WTC11 (cell line): ENCODE results near the gene TNFAIP2. TPM values are rescaled to one million over a fixed set of nuclear protein-coding genes. Genes with fewer than 3 reads are reported as not detected.

ENCODE experiments used
- ATAC-seq: fragments of 200-7000 bp; cut with Tn5 transposase; 2 replicates; pipeline ENCODE4 v1.10.0; 2021; ENCODE audit warnings: mild to moderate bottlenecking, moderate library complexity
- CTCF ChIA-PET: fragments of 300-600 bp; sonication (Branson Sonifier 250); formaldehyde crosslinking; loops from one replicate; lab custom pipeline; 2021; ENCODE audit warnings: antibody characterized with exemption; lab: Charles Lee
- POLR2A ChIA-PET: fragments of 350-600 bp; sonication (Branson Sonifier 250); formaldehyde crosslinking; loops from one replicate; lab custom pipeline; 2021; ENCODE audit warnings: antibody characterized with exemption; lab: Charles Lee
- DNase-seq: peaks from one replicate; pipeline ENCODE4 v3.0.0; 2021; ENCODE audit warnings: low spot score
- H3K27ac Mint-ChIP-seq: 2 replicates; pipeline ENCODE4 v1.8.0; 2021; ENCODE audit warnings: mixed read lengths
- H3K27me3 Mint-ChIP-seq: 2 replicates; pipeline ENCODE4 v1.8.0; 2021; ENCODE audit warnings: low read depth, mild to moderate bottlenecking, moderate library complexity, mixed read lengths
- H3K36me3 Mint-ChIP-seq: 2 replicates; pipeline ENCODE4 v1.8.0; 2021; ENCODE audit warnings: mixed read lengths
- H3K4me1 Mint-ChIP-seq: 2 replicates; pipeline ENCODE4 v1.8.0; 2022; ENCODE audit warnings: mixed read lengths
- H3K4me3 Mint-ChIP-seq: 2 replicates; pipeline ENCODE4 v1.8.0; 2021; ENCODE audit warnings: mild to moderate bottlenecking, moderate library complexity, mixed read lengths
- H3K9me3 Mint-ChIP-seq: 2 replicates; pipeline ENCODE4 v1.8.0; 2021; ENCODE audit warnings: mixed read lengths
- ATF1 ChIP-seq: sonication (generic); formaldehyde crosslinking; IDR thresholded peaks from 2 replicates; pipeline ENCODE4 v1.8.1; 2023; ENCODE audit warnings: mild to moderate bottlenecking, moderate library complexity, missing genetic modification reagents
- CBFB ChIP-seq: sonication (generic); formaldehyde crosslinking; IDR thresholded peaks from 2 replicates; pipeline ENCODE4 v1.8.1; 2022; ENCODE audit warnings: mild to moderate bottlenecking, low read depth, missing genetic modification reagents
- CDX4 ChIP-seq: fragments of 250-450 bp; sonication (Bioruptor Pico); IDR thresholded peaks from 2 replicates; pipeline ENCODE4 v1.9.0; 2021; ENCODE audit warnings: moderate library complexity, mild to moderate bottlenecking, inconsistent platforms, borderline replicate concordance
- CTCF ChIP-seq: fragments of 200-600 bp; IDR thresholded peaks from 2 replicates; pipeline ENCODE4 v1.8.0; 2022; ENCODE audit warnings: antibody characterized with exemption
- E2F1 ChIP-seq: sonication (generic); formaldehyde crosslinking; IDR thresholded peaks from 2 replicates; pipeline ENCODE4 v1.8.0; 2022; ENCODE audit warnings: mild to moderate bottlenecking, missing genetic modification reagents
- GABPB1 ChIP-seq: sonication (generic); formaldehyde crosslinking; IDR thresholded peaks from 2 replicates; pipeline ENCODE4 v1.8.1; 2023; ENCODE audit warnings: mild to moderate bottlenecking, missing genetic modification reagents
- IRF1 ChIP-seq: sonication (generic); formaldehyde crosslinking; IDR thresholded peaks from 2 replicates; pipeline ENCODE4 v1.8.0; 2023; ENCODE audit warnings: missing genetic modification reagents
- MLX ChIP-seq: sonication (generic); formaldehyde crosslinking; IDR thresholded peaks from 2 replicates; pipeline ENCODE4 v1.8.1; 2023; ENCODE audit warnings: mild to moderate bottlenecking, missing genetic modification reagents, moderate library complexity
- NFYB ChIP-seq: sonication (generic); formaldehyde crosslinking; conservative IDR thresholded peaks from 2 replicates; pipeline ENCODE4 v1.8.0; 2022; ENCODE audit warnings: low read depth, missing genetic modification reagents
- PRDM15 ChIP-seq: sonication (generic); formaldehyde crosslinking; IDR thresholded peaks from 2 replicates; pipeline ENCODE4 v1.8.0; 2022; ENCODE audit warnings: missing genetic modification reagents
- PRRX2 ChIP-seq: fragments of 250-450 bp; sonication (Bioruptor Pico); IDR thresholded peaks from 2 replicates; pipeline ENCODE4 v1.8.0; 2021; ENCODE audit warnings: mild to moderate bottlenecking
- SOX15 ChIP-seq: fragments of 250-450 bp; sonication (Bioruptor Pico); IDR thresholded peaks from 2 replicates; pipeline ENCODE4 v1.9.0; 2021; ENCODE audit warnings: mild to moderate bottlenecking
- TCF7 ChIP-seq: sonication (generic); formaldehyde crosslinking; IDR thresholded peaks from 2 replicates; pipeline ENCODE4 v1.8.0; 2022; ENCODE audit warnings: mild to moderate bottlenecking, low read depth, missing genetic modification reagents, moderate library complexity
- ZNF232 ChIP-seq: sonication (generic); formaldehyde crosslinking; IDR thresholded peaks from 2 replicates; pipeline ENCODE4 v1.8.0; 2022; ENCODE audit warnings: mild to moderate bottlenecking, missing genetic modification reagents
- ZNF396 ChIP-seq: fragments of 250-450 bp; sonication (Bioruptor Pico); IDR thresholded peaks from 2 replicates; pipeline ENCODE4 v1.8.0; 2021; ENCODE audit warnings: mild to moderate bottlenecking, moderate library complexity, borderline replicate concordance
- ZNF423 ChIP-seq: fragments of 250-450 bp; sonication (Bioruptor Pico); IDR thresholded peaks from 2 replicates; pipeline ENCODE4 v2.1.2; 2022; ENCODE audit warnings: mild to moderate bottlenecking, moderate library complexity
- total RNA-seq: library from RNA; stranded (reverse); gene quantifications from 3 replicates; pipeline ENCODE4 v1.2.3, GENCODE V29; 2021

The TNFAIP2 gene
- total RNA-seq, 1 experiment from 2014 or later, result 24.1 TPM

- Mint-ChIP-seq H3K4me3 (no peak overlapping the region), H3K4me1 (peaks cover 15% of the 10 kb centered on the region), H3K27me3 (peaks cover 38% of the 10 kb centered on the region), H3K27ac (no peak overlapping the region), H3K9me3 (no peaks in the 10 kb centered on the region), H3K36me3 (no peaks in the 10 kb centered on the region)
- no peak for TF ChIP-seq CBFB
- TF ChIP-seq PRDM15, result peak; percentile 65; the same call in 1 of the 2 replicates
- TF ChIP-seq GABPB1 (CRISPR knock-in tag), result peak; percentile 67
- ATAC-seq (peak; percentile 29), DNase-seq (peak; percentile 16)
- ChIA-PET CTCF (interaction anchor here (0.5 to 3.8 kb wide), 11 partner anchors 11 to 801 kb away, joined by 3 to 22 read pairs (median 5); partner anchors contain the start of gene TNFAIP2), POLR2A (interaction anchor here (0.5 kb wide), 1 partner anchor 528 kb away, joined by 3 read pairs; no protein-coding TSS in a partner anchor)
Measured at GRCh38 chr14:103099081-103099732, 24.1 kb upstream of the TNFAIP2 start.

GRCh38 chr14:103099733-103100280 is 23.5 kb upstream of the TNFAIP2 start:
- no peaks in the 10 kb centered on the region for H3K9me3 Mint-ChIP-seq
- no peak overlapping the region for H3K27ac Mint-ChIP-seq
- CTCF ChIA-PET, result interaction anchor here (0.5 to 3.8 kb wide), 8 partner anchors 9 to 801 kb away, joined by 3 to 20 read pairs (median 4); partner anchors contain the start of gene TNFAIP2
- no peak for DNase-seq
- no peak overlapping the region for H3K4me3 Mint-ChIP-seq
- ATAC-seq, result no peak
- H3K36me3 Mint-ChIP-seq, result no peaks in the 10 kb centered on the region
- H3K4me1 Mint-ChIP-seq, result peaks cover 15% of the 10 kb centered on the region
- TF ChIP-seq ZNF423 (no peak), IRF1 (CRISPR knock-in tag) (no peak), NFYB (CRISPR knock-in tag) (no peak), ZNF396 (CRISPR knock-in tag) (no peak), TCF7 (CRISPR knock-in tag) (no peak), SOX15 (CRISPR knock-in tag) (no peak), ATF1 (no peak), PRRX2 (CRISPR knock-in tag) (no peak), CTCF (no peak), CDX4 (CRISPR knock-in tag) (no peak), ZNF232 (no peak), E2F1 (CRISPR knock-in tag) (no peak), MLX (no peak)
- H3K27me3 Mint-ChIP-seq, result peaks cover 44% of the 10 kb centered on the region
- POLR2A ChIA-PET, result no interaction called here
